Hematopoietic multipotent progenitor cell treated with erythropoietin and hydrocortisone succinate and interleukin-3 and kit ligand, for 6 days (in vitro differentiated cells): Measurements from ENCODE around the gene SCARF2.
"Not testable (repeated sequence)": the region's sequence is repeated elsewhere in the genome, so short reads cannot be mapped to it uniquely, and the experiment has no call there.

Source experiments
- DNase-seq: peaks from one replicate; pipeline ENCODE4 v3.0.0-alpha.2; 2015

The SCARF2 gene

GRCh38 chr22:20388200-20388599 is 49.4 kb downstream of the SCARF2 start:
- no peak for DNase-seq

- no peak for DNase-seq
These were observed 50.7 kb downstream of the SCARF2 start for GRCh38 chr22:20386972-20387371.

GRCh38 chr22:20386336-20386735 is 51.3 kb downstream of the SCARF2 start:
- DNase-seq = no peak

GRCh38 chr22:20384865-20385264 is 52.8 kb downstream of the SCARF2 start:
- DNase-seq = no peak

GRCh38 chr22:20384171-20384570 is 53.5 kb downstream of the SCARF2 start:
- DNase-seq = no peak

- DNase-seq = no peak
These were observed 54.1 kb downstream of the SCARF2 start for GRCh38 chr22:20383538-20383937.

- DNase-seq = no peak
These were observed 57.1 kb downstream of the SCARF2 start for GRCh38 chr22:20380486-20380885.

DNA sequence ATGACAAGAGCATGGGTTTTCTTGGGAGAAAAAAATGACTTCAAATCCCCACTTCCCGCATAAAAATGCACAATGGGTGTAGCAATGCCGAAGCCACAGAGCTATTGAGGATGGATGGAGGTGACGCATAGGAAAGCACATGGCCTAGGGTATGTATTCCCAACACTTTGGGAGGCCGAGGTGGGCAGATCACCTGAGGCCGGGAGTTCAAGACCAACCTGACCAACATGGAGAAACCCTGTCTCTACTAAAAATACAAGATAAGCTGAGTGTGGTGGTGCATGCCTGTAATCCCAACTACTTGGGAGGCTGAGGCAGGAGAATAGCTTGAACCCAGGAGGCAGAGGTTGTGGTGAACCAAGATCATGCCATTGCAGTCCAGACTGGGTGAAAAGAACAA is 58.9 kb downstream of the SCARF2 start:
- DNase-seq = not testable (repeated sequence)

DNA sequence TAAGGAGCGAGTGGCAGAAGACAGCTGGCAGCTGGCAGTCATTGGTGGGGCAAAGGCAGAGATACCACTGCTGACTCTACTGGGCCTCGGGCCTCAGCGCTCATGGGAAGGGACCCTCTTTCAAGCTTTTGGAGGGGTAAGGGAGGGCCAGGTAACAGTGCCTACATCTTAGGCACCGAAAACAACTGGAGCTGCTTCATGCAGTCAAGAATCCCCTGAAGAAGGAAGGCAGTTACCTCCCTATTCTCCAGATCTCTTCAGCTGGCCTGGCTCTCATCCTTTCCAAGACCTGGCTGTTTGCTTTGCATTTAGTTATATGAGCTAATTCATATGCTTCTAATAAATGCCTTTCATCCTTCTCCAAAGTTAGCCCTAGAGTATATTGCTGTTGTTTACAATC is 59.5 kb downstream of the SCARF2 start:
- no peak for DNase-seq

- not testable (repeated sequence) for DNase-seq
These were observed 60.6 kb downstream of the SCARF2 start for GRCh38 chr22:20376983-20377382.

DNA sequence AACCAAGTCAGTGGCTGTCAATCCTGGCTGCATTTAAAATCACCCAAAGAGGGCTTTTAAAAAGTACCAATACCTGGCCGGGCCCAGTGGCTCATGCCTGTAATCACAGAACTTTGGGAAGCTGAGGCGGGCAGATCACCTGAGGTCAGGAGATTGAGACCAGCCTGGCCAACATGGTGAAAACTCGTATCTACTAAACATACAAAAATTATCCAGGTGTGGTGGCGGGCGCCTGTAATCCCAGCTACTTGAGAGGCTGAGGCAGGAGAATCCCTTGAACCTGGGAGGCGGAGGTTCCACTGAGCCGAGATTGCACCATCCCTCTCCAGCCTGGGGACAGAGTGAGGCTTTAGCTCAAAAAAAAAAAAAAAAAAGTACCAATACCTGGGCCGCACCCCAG is 61.3 kb downstream of the SCARF2 start:
- not testable (repeated sequence) for DNase-seq
